Forelimb muscle (tissue), 1 donor: ENCODE results near the gene ARID5A. TPM values are rescaled to one million over a fixed set of nuclear protein-coding genes. Genes with fewer than 3 reads are reported as not detected.

Source experiments
- DNase-seq: peaks from one replicate; pipeline ENCODE4 v3.0.0-alpha.2; 2013; ENCODE audit warnings: low read depth
- polyA plus RNA-seq: library from polyadenylated mRNA; unstranded; fragments of 120-200 nt; gene quantifications from one replicate; pipeline ENCODE4 v1.2.1, GENCODE V29; 2013; ENCODE audit not compliant: insufficient read length

The ARID5A gene
- polyA plus RNA-seq, 1 donor = 45.3 TPM

GRCh38 chr2:96601382-96602292, 65.1 kb downstream of the ARID5A start:
- no peak for DNase-seq

Other genes with a start within 250 kb of the ARID5A start
- gene SNRNP200, start 231.2 kb upstream of the ARID5A start, polyA plus RNA-seq = 91.7 TPM
- 3.0 TPM for gene ITPRIPL1, start 211.4 kb upstream of the ARID5A start, polyA plus RNA-seq
- 6.9 TPM for gene NCAPH, start 201.0 kb upstream of the ARID5A start, polyA plus RNA-seq
- gene NEURL3, start 31.4 kb upstream of the ARID5A start, polyA plus RNA-seq = 0.19 TPM
- 32.4 TPM for gene KANSL3, start 101.6 kb downstream of the ARID5A start, polyA plus RNA-seq
- 3.4 TPM for gene FER1L5, start 106.0 kb downstream of the ARID5A start, polyA plus RNA-seq
- gene LMAN2L, start 203.3 kb downstream of the ARID5A start, polyA plus RNA-seq = 25.4 TPM
- 37.0 TPM for gene CNNM4, start 224.2 kb downstream of the ARID5A start, polyA plus RNA-seq